ENCODE data around the gene DGAT2.

DNA sequence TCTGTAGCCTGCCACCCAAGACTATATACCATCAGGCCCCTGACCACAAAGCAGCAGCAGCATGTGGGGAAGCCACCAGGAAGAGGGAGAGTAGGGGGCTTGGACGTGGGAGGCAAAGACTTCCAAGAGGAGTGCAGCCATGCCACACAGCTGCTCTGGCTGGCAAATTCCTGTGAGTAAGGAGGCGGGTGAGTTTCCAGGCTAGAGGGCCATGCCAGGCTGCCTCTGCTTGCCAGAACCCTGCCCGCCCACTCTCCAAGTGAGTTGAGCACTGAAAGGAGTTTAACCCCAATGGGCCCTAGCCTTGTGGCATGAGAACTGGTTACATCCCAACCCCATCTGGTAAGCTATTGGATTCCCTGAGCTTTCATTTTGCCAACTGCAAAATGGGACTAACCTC is 4.7 kb upstream of the DGAT2 start:
- TF ChIP-seq, protein P1, sequence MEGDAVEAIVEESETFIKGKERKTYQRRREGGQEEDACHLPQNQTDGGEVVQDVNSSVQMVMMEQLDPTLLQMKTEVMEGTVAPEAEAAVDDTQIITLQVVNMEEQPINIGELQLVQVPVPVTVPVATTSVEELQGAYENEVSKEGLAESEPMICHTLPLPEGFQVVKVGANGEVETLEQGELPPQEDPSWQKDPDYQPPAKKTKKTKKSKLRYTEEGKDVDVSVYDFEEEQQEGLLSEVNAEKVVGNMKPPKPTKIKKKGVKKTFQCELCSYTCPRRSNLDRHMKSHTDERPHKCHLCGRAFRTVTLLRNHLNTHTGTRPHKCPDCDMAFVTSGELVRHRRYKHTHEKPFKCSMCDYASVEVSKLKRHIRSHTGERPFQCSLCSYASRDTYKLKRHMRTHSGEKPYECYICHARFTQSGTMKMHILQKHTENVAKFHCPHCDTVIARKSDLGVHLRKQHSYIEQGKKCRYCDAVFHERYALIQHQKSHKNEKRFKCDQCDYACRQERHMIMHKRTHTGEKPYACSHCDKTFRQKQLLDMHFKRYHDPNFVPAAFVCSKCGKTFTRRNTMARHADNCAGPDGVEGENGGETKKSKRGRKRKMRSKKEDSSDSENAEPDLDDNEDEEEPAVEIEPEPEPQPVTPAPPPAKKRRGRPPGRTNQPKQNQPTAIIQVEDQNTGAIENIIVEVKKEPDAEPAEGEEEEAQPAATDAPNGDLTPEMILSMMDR (optimal IDR thresholded peaks at IDR 0.05 in 1 of 3, IDR thresholded peaks at IDR 0.05 in 1 of 3, conservative IDR thresholded peaks at IDR 0.05 in 1 of 3; ENCODE audit: extremely low read depth in 1 of 3, insufficient read depth in 2 of 3, low read length in 3 of 3), result no peak
- TF ChIP-seq EZH2 (IDR thresholded peaks at IDR 0.05; ENCODE audit: low read length), result no peak
